ENCODE results near the gene PRDM13. TPM values are rescaled to one million over a fixed set of nuclear protein-coding genes. Genes with fewer than 3 reads are reported as not detected.

PRDM13 gene
- total RNA-seq, 4 donors from 2014 or later = 0.19 TPM; not detected in 3

DNA sequence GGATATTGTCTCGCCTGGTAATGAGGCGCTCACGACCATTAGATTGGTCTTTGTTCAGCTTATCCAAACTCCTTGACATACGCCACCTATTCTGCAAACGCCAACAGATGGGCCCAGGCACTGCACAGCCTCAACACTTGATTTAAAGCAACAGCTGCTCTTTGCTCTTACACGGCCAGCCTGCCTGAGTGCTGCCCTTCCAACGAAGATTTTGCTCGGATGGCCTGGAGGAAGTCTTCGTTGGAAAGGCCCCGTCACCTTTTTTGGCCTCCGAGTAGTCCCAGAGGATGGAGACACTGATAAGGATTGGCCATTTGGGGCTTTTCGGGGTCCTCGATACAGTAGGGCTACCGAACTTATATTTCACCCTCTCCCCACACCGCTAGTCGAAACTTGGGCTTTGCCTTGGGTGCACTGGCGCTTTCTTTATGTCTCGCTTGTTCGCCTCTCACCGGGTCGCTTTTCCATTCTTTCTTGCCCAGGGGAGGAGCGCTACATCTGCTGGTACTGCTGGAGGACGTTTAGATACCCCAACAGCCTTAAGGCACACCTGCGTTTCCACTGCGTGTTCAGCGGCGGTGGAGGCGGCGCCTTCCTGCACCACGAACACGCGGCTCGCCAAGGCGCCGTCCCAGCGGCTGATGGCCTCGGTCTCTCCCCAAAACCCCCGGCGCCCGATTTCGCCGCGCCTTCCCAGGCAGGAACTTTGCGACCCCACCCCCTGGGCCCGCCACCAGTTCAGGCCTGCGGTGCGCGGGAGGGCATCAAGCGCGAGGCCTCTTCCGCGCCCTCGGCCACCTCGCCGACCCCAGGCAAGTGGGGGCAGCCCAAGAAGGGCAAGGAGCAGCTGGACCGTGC is 6.1 kb downstream of the PRDM13 start:
- no peak overlapping the region for H3K27ac ChIP-seq
- H3K4me3 ChIP-seq = peak overlapping the region; percentile 34 to 68 (median 48)
- H3K9me3 ChIP-seq = no peaks in the 10 kb centered on the region
- no peak for TF ChIP-seq POLR2A (IDR thresholded peaks at IDR 0.05)
- TF ChIP-seq CTCF (IDR thresholded peaks at IDR 0.05) = no peak
- no peak for DNase-seq
- peaks cover 19 to 31% (median 21%) of the 10 kb centered on the region in 3 donors for H3K4me1 ChIP-seq
- H3K27me3 ChIP-seq = peaks cover 33 to 100% (median 67%) of the 10 kb centered on the region in 4 donors
- H3K36me3 ChIP-seq = no peaks in the 10 kb centered on the region
- WGBS, 2 donors = 20 to 26% methylated on average over 20 to 28 of the region's 56 CpGs
- intact Hi-C loops (cut with DNase I) = no loop called here

- no peaks in the 10 kb centered on the region for H3K9me3 ChIP-seq
- H3K4me3 ChIP-seq = peak overlapping the region; percentile 34 to 68 (median 48)
- H3K4me1 ChIP-seq = peaks cover 19 to 26% (median 21%) of the 10 kb centered on the region in 3 donors
- intact Hi-C loops (cut with DNase I) = no loop called here
- no peaks in the 10 kb centered on the region for H3K36me3 ChIP-seq
- TF ChIP-seq CTCF (IDR thresholded peaks at IDR 0.05) (peak in 2 of 6 experiments; percentile 23 to 40), POLR2A (IDR thresholded peaks at IDR 0.05) (no peak)
- WGBS, 2 donors = no CpG with 5 or more reads among the region's 37 CpGs
- DNase-seq = no peak
- H3K27me3 ChIP-seq = peaks cover 31 to 100% (median 66%) of the 10 kb centered on the region in 4 donors
- H3K27ac ChIP-seq = no peak overlapping the region
Measured at GRCh38 chr6:99613409-99613704, 6.7 kb downstream of the PRDM13 start.

DNA sequence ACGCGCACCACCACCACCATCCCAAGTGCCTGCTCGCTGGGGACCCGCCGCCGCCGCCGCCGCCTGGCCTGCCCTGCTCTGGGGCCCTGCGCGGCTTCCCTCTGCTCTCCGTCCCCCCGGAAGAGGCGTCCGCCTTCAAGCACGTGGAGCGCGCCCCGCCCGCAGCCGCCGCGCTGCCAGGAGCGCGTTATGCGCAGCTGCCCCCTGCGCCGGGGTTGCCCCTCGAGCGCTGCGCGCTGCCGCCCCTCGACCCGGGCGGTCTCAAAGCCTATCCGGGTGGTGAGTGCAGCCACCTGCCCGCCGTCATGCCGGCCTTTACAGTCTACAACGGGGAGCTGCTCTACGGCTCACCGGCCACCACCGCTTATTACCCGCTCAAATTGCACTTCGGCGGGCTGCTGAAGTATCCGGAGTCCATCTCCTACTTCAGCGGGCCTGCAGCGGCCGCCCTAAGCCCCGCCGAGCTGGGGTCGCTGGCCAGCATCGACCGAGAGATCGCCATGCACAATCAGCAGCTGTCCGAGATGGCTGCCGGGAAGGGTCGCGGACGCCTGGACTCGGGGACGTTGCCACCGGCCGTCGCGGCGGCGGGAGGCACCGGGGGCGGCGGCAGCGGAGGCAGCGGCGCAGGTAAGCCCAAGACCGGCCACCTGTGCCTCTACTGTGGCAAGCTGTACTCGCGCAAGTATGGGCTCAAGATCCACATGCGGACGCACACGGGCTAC is 7.2 kb downstream of the PRDM13 start:
- no peak overlapping the region for H3K27ac ChIP-seq
- peak overlapping the region; percentile 34 to 68 (median 48) for H3K4me3 ChIP-seq
- 0% methylated on average over 5 of the region's 82 CpGs; no CpG with 5 or more reads in 1 of the 2 donors for WGBS, 2 donors
- H3K36me3 ChIP-seq = no peaks in the 10 kb centered on the region
- DNase-seq = no peak
- TF ChIP-seq CTCF (IDR thresholded peaks at IDR 0.05) (no peak), POLR2A (IDR thresholded peaks at IDR 0.05) (no peak)
- intact Hi-C loops (cut with DNase I) = no loop called here
- H3K4me1 ChIP-seq = peaks cover 19 to 30% (median 21%) of the 10 kb centered on the region in 3 donors
- H3K9me3 ChIP-seq = no peaks in the 10 kb centered on the region
- peaks cover 33 to 100% (median 67%) of the 10 kb centered on the region in 4 donors for H3K27me3 ChIP-seq

GRCh38 chr6:99614430-99615186 is 8.0 kb downstream of the PRDM13 start:
- Histone ChIP-seq H3K27ac (no peak overlapping the region), H3K4me3 (peak overlapping the region; percentile 34 to 68 (median 48)), H3K4me1 (peaks cover 19 to 35% (median 21%) of the 10 kb centered on the region in 3 donors), H3K9me3 (no peaks in the 10 kb centered on the region), H3K27me3 (peaks cover 37 to 100% (median 63%) of the 10 kb centered on the region in 4 donors), H3K36me3 (no peaks in the 10 kb centered on the region)
- 9 to 18% methylated on average over 13 to 27 of the region's 55 CpGs for WGBS, 2 donors
- intact Hi-C loops (cut with DNase I) = no loop called here
- DNase-seq = no peak
- TF ChIP-seq POLR2A (IDR thresholded peaks at IDR 0.05) = no peak
- TF ChIP-seq CTCF (IDR thresholded peaks at IDR 0.05) = no peak
